ENCODE data around the gene DUSP19. TPM values are rescaled to one million over a fixed set of nuclear protein-coding genes. Genes with fewer than 3 reads are reported as not detected.

Gene DUSP19
- polyA plus RNA-seq, 1 of the 3 experiments (the other 2 are of a cell fraction): 0.85 TPM

- TF ChIP-seq TAF1 (IDR thresholded peaks at IDR 0.05; ENCODE audit: borderline replicate concordance, low read depth, low read length) (no peak), GABPA (IDR thresholded peaks at IDR 0.05; ENCODE audit: low read depth) (no peak), TEAD4 (IDR thresholded peaks at IDR 0.05; ENCODE audit: borderline replicate concordance, insufficient read depth) (no peak), FOXM1 (IDR thresholded peaks at IDR 0.05; ENCODE audit: low read depth) (no peak), CHD2 (IDR thresholded peaks at IDR 0.05; ENCODE audit: low read length, partially characterized antibody) (no peak)
These were observed 34.0 kb downstream of the DUSP19 start (continued) for GRCh38 chr2:183112577-183112976.

- POLR2A ChIA-PET: no interaction called here
These were observed 35.1 kb downstream of the DUSP19 start for GRCh38 chr2:183113630-183114029.

GRCh38 chr2:183117226-183117625 lies 38.7 kb downstream of the DUSP19 start:
- Histone ChIP-seq H3K27me3 (ENCODE audit: insufficient read depth) (no peaks in the 10 kb centered on the region), H3K4me2 (no peak overlapping the region), H4K20me1 (ENCODE audit: insufficient read depth) (no peaks in the 10 kb centered on the region), H3K9ac (no peak overlapping the region), H3K36me3 (replicated peaks in 1 of 2; ENCODE audit: control insufficient read depth in 1 of 2, insufficient read depth in 2 of 2, low read length in 1 of 2) (no peaks in the 10 kb centered on the region), H3K79me2 (ENCODE audit: insufficient read depth) (no peaks in the 10 kb centered on the region), H3K27ac (ENCODE audit: low read depth in 2 of 2, low read length in 1 of 2) (no peak overlapping the region), H3K9me3 (no peaks in the 10 kb centered on the region), H3K4me1 (ENCODE audit: control insufficient read depth in 1 of 2, insufficient read depth in 2 of 2, low read depth in 1 of 2, low read length in 1 of 2) (no peaks in the 10 kb centered on the region), H3K4me3 (ENCODE audit: low read depth in 2 of 2, low read length in 1 of 2) (no peak overlapping the region), H2AFZ (ENCODE audit: low read depth) (no peak overlapping the region), H3F3A (replicated peaks; ENCODE audit: insufficient read depth) (no peaks in the 10 kb centered on the region), H3K9me2 (no peaks in the 10 kb centered on the region)
- TF ChIP-seq SMC3 (IDR thresholded peaks at IDR 0.05; ENCODE audit: low read depth, low read length): no peak
- TF ChIP-seq FOSL2 (IDR thresholded peaks at IDR 0.05; ENCODE audit: borderline replicate concordance, low read depth): no peak
- TF ChIP-seq YY1 (IDR thresholded peaks at IDR 0.05; ENCODE audit: low read depth): no peak
- no peak for TF ChIP-seq MXI1 (IDR thresholded peaks at IDR 0.05; ENCODE audit: low read depth, low read length)
- no peak for TF ChIP-seq TCF12 (IDR thresholded peaks at IDR 0.05)
- no peak for TF ChIP-seq FOXJ3 (CRISPR knock-in tag; IDR thresholded peaks at IDR 0.05)
- TF ChIP-seq RXRA (IDR thresholded peaks at IDR 0.05; ENCODE audit: borderline replicate concordance, low read depth): no peak
- no peak for TF ChIP-seq EP300 (IDR thresholded peaks at IDR 0.05; ENCODE audit: borderline replicate concordance in 1 of 2, low read depth in 1 of 2, low read length in 1 of 2)
- TF ChIP-seq RAD21 (IDR thresholded peaks at IDR 0.05; ENCODE audit: low read length): no peak
- TF ChIP-seq MEF2A (IDR thresholded peaks at IDR 0.05; ENCODE audit: borderline replicate concordance, low read depth): no peak
- TF ChIP-seq CHD2 (IDR thresholded peaks at IDR 0.05; ENCODE audit: low read length, partially characterized antibody): no peak
- TF ChIP-seq USF1 (IDR thresholded peaks at IDR 0.05; ENCODE audit: borderline replicate concordance, low read depth): no peak
- CTCF ChIA-PET: interaction anchor here (1.4 kb wide), 1 partner anchor 137 kb away, joined by 3 read pairs; no protein-coding TSS in a partner anchor
- 81% methylated on average over 3 of the region's 3 CpGs for WGBS (ENCODE audit: low lambda C conversion rate)
- no peak for DNase-seq
- POLR2A ChIA-PET: no interaction called here

More at GRCh38 chr2:183113630-183114029, 35.1 kb downstream of the DUSP19 start:
- Histone ChIP-seq H4K20me1 (ENCODE audit: insufficient read depth) (no peaks in the 10 kb centered on the region), H3K27me3 (ENCODE audit: insufficient read depth) (no peaks in the 10 kb centered on the region), H3K9me3 (no peaks in the 10 kb centered on the region), H2AFZ (ENCODE audit: low read depth) (no peak overlapping the region), H3K79me2 (ENCODE audit: insufficient read depth) (no peaks in the 10 kb centered on the region), H3F3A (replicated peaks; ENCODE audit: insufficient read depth) (no peaks in the 10 kb centered on the region), H3K4me3 (ENCODE audit: low read depth in 2 of 2, low read length in 1 of 2) (no peak overlapping the region), H3K9me2 (no peaks in the 10 kb centered on the region), H3K36me3 (replicated peaks in 1 of 2; ENCODE audit: control insufficient read depth in 1 of 2, insufficient read depth in 2 of 2, low read length in 1 of 2) (no peaks in the 10 kb centered on the region), H3K27ac (ENCODE audit: low read depth in 2 of 2, low read length in 1 of 2) (no peak overlapping the region), H3K4me1 (ENCODE audit: control insufficient read depth in 1 of 2, insufficient read depth in 2 of 2, low read depth in 1 of 2, low read length in 1 of 2) (no peaks in the 10 kb centered on the region), H3K9ac (no peak overlapping the region), H3K4me2 (no peak overlapping the region)
- TF ChIP-seq RFX5 (IDR thresholded peaks at IDR 0.05; ENCODE audit: low read length) (no peak), EP300 (IDR thresholded peaks at IDR 0.05; ENCODE audit: borderline replicate concordance in 1 of 2, low read depth in 1 of 2, low read length in 1 of 2) (no peak), FOXM1 (IDR thresholded peaks at IDR 0.05; ENCODE audit: low read depth) (no peak), GABPA (IDR thresholded peaks at IDR 0.05; ENCODE audit: low read depth) (no peak), TAF1 (IDR thresholded peaks at IDR 0.05; ENCODE audit: borderline replicate concordance, low read depth, low read length) (no peak), YY1 (IDR thresholded peaks at IDR 0.05; ENCODE audit: low read depth) (no peak), NRF1 (IDR thresholded peaks at IDR 0.05; ENCODE audit: low read depth, low read length) (no peak)
- CTCF ChIA-PET: interaction anchor here (0.6 kb wide), 1 partner anchor 12 kb away, joined by 3 read pairs; no protein-coding TSS in a partner anchor
- WGBS (ENCODE audit: low lambda C conversion rate): 45% methylated on average over 2 of the region's 2 CpGs
- no peak for DNase-seq
